MCF 10A (cell line): Measurements from ENCODE around the gene CCDC178. TPM values are rescaled to one million over a fixed set of nuclear protein-coding genes. Genes with fewer than 3 reads are reported as not detected.

Experiments
- BruUV-seq: library from RNA; stranded (reverse); fragments of 400-500 nt; replicated peaks from 2 replicates; lab custom pipeline; 2021; lab: Mats Ljungman, UMichigan
- CTCF ChIA-PET: fragments of 300-600 bp; sonication (Branson Sonifier 250); formaldehyde crosslinking; extraction: SDS; loops from one replicate; lab custom pipeline; 2021; ENCODE audit warnings: antibody characterized with exemption, inconsistent platforms; lab: Yijun Ruan, JAX
- POLR2A ChIA-PET: fragments of 300-600, 350-650 bp; sonication (Branson Sonifier 250); formaldehyde crosslinking; extraction: SDS; loops from one replicate; lab custom pipeline; 2020; ENCODE audit warnings: antibody characterized with exemption, inconsistent platforms; lab: Yijun Ruan, JAX
- DNase-seq: peaks from one replicate; pipeline ENCODE4 v3.0.0-alpha.2; 2018; ENCODE audit not compliant: unreplicated experiment
- H3K27ac Mint-ChIP-seq: one replicate; pipeline ENCODE4 v1.8.0; 2022; ENCODE audit warnings: mild to moderate bottlenecking, low read depth, mixed read lengths; ENCODE audit not compliant: unreplicated experiment
- H3K27me3 Mint-ChIP-seq: one replicate; pipeline ENCODE4 v1.8.0; 2022; ENCODE audit warnings: mixed read lengths; ENCODE audit not compliant: insufficient read depth, unreplicated experiment
- H3K36me3 Mint-ChIP-seq: one replicate; pipeline ENCODE4 v1.8.0; 2022; ENCODE audit warnings: mild to moderate bottlenecking, moderate library complexity, mixed read lengths; ENCODE audit not compliant: insufficient read depth, unreplicated experiment
- H3K4me1 Mint-ChIP-seq: one replicate; pipeline ENCODE4 v1.8.0; 2022; ENCODE audit warnings: mixed read lengths; ENCODE audit not compliant: insufficient read depth, unreplicated experiment
- H3K4me3 Mint-ChIP-seq: one replicate; pipeline ENCODE4 v1.8.0; 2022; ENCODE audit warnings: mild to moderate bottlenecking, moderate library complexity, mixed read lengths; ENCODE audit not compliant: unreplicated experiment
- H3K9me3 Mint-ChIP-seq: one replicate; pipeline ENCODE4 v1.8.0; 2022; ENCODE audit warnings: mixed read lengths; ENCODE audit not compliant: unreplicated experiment
- intact Hi-C: fragments of 100-400 bp; cut with micrococcal nuclease; formaldehyde crosslinking; loops from 2 replicates; pipeline ENCODE4 v1.14.1; 2022
- total RNA-seq: library from RNA; stranded (reverse); gene quantifications from 2 replicates; pipeline ENCODE4 v1.2.3, GENCODE V29; 2022
- TF ChIP-seq, protein P1 (sequence below): fragments of 200-600 bp; IDR thresholded peaks from one replicate; pipeline ENCODE4 v1.8.0; 2022; ENCODE audit warnings: antibody characterized with exemption, mild to moderate bottlenecking; ENCODE audit not compliant: unreplicated experiment

The CCDC178 gene
- total RNA-seq, 1 experiment from 2014 or later: 0.19 TPM

DNA sequence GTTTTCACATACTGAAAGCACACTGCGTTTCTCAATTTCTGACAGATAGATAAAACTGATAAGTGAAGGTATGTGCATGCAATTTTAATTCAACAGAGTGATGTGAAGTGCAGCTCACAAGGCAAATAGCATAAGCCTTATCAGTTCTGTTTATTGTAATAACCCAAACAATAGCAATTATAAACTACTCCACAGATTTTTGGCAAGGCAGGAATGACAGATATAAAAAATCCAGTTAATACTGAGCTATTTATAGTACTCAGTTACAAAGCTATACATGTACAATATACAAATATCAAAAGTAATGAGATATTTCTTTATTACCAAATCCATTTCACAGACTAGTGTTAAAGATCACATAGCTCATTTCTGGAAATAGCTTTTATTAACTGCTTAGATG lies 456.8 kb downstream of the CCDC178 start:
- Mint-ChIP-seq H3K4me3 (no peak overlapping the region), H3K27me3 (peaks cover 67% of the 10 kb centered on the region), H3K36me3 (no peaks in the 10 kb centered on the region), H3K9me3 (no peaks in the 10 kb centered on the region), H3K27ac (no peak overlapping the region), H3K4me1 (no peaks in the 10 kb centered on the region)
- BruUV-seq: no TSS peak
- no peak for DNase-seq
- intact Hi-C loops: no loop called here
- POLR2A ChIA-PET: no interaction called here
- CTCF ChIA-PET: no interaction called here
- TF ChIP-seq, protein P1, sequence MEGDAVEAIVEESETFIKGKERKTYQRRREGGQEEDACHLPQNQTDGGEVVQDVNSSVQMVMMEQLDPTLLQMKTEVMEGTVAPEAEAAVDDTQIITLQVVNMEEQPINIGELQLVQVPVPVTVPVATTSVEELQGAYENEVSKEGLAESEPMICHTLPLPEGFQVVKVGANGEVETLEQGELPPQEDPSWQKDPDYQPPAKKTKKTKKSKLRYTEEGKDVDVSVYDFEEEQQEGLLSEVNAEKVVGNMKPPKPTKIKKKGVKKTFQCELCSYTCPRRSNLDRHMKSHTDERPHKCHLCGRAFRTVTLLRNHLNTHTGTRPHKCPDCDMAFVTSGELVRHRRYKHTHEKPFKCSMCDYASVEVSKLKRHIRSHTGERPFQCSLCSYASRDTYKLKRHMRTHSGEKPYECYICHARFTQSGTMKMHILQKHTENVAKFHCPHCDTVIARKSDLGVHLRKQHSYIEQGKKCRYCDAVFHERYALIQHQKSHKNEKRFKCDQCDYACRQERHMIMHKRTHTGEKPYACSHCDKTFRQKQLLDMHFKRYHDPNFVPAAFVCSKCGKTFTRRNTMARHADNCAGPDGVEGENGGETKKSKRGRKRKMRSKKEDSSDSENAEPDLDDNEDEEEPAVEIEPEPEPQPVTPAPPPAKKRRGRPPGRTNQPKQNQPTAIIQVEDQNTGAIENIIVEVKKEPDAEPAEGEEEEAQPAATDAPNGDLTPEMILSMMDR: no peak

GRCh38 chr18:32980896-32981295 lies 459.6 kb downstream of the CCDC178 start:
- Mint-ChIP-seq H3K4me1 (no peaks in the 10 kb centered on the region), H3K27ac (no peak overlapping the region), H3K4me3 (no peak overlapping the region), H3K27me3 (peaks cover 80% of the 10 kb centered on the region), H3K36me3 (no peaks in the 10 kb centered on the region), H3K9me3 (no peaks in the 10 kb centered on the region)
- ChIA-PET CTCF (no interaction called here), POLR2A (no interaction called here)
- DNase-seq: no peak
- TF ChIP-seq, protein P1: no peak
- intact Hi-C loops: no loop called here
- no TSS peak for BruUV-seq

DNA sequence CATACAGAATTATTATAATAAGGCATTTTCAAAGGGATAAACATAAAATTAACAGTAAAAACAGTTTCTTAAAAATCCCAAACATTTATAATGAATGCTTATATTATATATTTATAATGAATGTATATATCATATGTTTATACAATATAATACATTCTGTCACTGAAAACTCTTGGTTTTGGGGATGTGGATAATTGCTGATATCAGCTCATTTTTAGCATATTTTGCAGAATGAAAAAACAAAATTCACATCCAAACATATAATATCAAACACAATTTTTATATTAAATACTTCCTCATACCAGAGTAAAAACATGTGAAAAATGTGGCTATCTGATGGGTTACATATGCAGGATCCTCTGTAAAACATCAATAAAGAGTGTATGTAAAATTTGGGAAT lies 465.0 kb downstream of the CCDC178 start:
- ChIA-PET CTCF (no interaction called here), POLR2A (no interaction called here)
- Mint-ChIP-seq H3K9me3 (no peaks in the 10 kb centered on the region), H3K4me3 (no peak overlapping the region), H3K36me3 (no peaks in the 10 kb centered on the region), H3K27me3 (peaks cover 90% of the 10 kb centered on the region), H3K4me1 (no peaks in the 10 kb centered on the region), H3K27ac (no peak overlapping the region)
- no peak for DNase-seq
- intact Hi-C loops: no loop called here
- no TSS peak for BruUV-seq
- TF ChIP-seq, protein P1: no peak

GRCh38 chr18:32975163-32975436 lies 465.4 kb downstream of the CCDC178 start:
- ChIA-PET CTCF (no interaction called here), POLR2A (no interaction called here)
- H3K4me1 Mint-ChIP-seq: no peaks in the 10 kb centered on the region
- no peak for DNase-seq
- no peak overlapping the region for H3K27ac Mint-ChIP-seq
- H3K36me3 Mint-ChIP-seq: no peaks in the 10 kb centered on the region
- BruUV-seq: no TSS peak
- H3K4me3 Mint-ChIP-seq: no peak overlapping the region
- intact Hi-C loops: no loop called here
- H3K9me3 Mint-ChIP-seq: no peaks in the 10 kb centered on the region
- peaks cover 93% of the 10 kb centered on the region for H3K27me3 Mint-ChIP-seq
- TF ChIP-seq, protein P1: no peak
